ENCODE data around the gene LELP1.

Gene LELP1

DNA sequence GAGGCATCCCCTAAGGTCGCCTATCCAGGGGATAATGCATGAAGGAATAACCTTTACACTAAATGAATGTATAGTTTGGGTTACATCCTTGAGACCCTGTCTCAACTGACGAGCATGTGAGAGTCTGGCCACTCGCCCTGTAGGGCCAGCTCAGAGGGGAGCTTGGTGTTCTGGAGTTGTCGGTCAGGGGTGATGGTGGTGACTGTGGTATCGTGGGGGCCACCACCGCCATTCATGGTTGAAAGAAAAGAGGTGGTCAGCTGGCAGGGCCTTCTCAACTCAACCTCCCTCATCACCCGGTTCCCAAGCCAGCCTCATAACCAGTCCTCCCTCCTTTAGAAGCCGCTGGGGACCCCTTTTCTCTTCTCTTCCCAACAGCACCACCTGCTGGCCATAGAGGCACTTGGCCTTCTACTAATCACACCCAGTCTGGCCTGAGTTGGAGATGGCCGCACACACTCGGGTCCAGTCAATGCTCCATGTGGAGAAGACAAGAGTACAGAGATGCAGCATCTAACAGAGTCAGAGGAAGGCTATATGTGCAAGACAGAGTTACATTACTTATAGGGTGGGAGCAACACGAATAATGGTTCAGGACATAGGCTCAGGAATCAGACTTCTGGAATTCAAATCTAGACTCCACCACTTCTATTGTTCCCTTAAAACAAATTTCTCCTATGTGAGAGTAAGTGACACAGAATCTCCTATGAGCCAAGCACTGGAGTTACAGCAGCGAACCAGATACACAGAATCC lies 26.0 kb downstream of the LELP1 start:
- DNase-seq, result peak; percentile 53 to 54

DNA sequence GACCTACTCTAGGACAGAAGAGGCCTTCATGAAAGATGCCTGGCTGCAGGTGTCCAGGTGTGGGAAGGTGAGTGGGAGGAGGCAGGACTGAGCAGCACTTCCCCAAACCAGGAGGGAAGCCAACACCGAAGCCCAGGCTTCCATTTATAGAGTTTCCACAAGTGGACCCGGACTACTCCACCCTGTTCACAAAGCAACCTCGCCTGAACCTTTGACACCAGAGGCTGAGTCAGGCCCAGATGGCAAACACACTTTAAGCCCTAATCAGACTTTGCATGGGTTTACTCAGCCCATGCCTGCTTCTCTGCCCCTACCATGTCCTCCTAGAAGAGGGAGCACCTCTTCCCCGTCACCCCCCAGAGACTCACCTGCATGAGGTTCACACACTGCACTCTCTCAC lies 28.1 kb downstream of the LELP1 start:
- no peak for DNase-seq

DNA sequence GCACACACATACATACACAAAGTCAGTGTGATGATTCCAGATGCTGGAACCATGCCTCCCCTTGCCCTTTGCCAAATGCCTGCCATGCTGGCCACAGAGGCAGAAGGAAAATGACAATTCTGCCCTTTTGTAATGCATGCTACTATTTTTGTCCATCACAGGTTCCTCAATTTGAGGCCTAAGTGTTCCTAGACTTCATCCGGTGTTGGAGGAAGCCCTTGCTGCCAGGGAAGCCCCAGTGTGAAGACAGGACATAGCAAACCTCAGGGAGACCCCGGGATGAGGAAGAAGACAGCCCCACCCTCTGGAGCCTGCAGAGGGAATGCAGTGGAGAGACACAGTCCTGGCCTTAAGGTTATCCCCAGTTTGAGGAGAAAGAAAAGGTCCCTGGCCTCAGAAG lies 28.6 kb downstream of the LELP1 start:
- no peak for DNase-seq

DNA sequence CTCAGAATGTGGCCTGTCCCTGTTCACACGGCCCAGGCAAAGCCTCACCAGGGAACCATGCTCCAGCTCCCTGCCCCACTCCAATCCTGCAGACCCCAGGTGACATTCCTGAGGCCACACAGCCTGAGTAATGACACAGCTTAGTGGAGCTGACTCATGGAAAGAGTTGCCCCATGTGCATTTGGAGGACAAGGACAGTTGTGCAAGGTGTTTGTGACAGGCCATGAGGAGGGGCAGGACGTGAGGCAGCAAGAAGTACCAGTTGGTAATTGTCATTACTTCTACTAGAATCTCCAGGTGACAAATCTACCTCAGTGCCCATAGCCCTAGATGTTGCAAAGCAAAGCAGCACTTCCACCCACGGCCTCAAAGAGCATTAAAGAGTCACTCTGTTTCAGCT lies 29.3 kb downstream of the LELP1 start:
- DNase-seq, result no peak

DNA sequence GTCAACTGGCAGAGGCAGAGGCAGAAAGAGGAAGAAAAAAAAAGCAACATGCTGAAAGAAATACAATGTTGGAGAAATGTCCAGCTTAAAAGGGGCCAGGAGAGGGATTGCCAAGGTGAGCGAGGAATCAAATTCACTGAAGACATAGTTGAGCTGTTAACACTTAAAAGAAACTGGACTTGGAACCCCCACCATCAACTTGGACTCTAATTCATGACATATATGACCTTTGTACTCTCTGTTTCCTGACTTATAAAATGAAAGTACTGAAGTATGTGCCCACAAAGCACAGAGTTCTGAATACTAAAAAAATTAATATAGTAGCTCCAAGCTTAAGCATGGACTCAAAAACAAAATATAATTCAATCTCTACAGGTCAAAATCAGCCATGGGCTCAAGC lies 30.2 kb downstream of the LELP1 start:
- no peak for DNase-seq

DNA sequence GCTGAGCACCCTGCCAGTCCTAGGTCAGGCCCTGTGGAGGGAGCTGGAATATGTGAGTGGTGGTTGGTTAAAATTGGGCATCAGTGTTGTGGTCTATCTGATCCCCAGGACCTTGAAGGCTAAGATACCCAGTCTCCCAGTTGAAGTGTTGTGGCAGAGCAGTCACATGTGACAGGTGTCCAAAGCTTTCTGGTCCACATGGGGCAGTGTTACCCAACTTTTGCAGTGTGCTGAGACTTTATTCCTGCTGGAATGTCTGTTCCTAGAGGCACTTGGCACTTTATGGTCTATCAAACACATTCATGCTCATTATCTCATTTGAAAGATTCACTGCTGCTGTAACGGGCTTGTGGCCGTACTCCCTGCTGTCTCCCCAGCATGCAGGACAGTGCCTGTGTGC lies 35.3 kb downstream of the LELP1 start:
- no peak for DNase-seq

DNA sequence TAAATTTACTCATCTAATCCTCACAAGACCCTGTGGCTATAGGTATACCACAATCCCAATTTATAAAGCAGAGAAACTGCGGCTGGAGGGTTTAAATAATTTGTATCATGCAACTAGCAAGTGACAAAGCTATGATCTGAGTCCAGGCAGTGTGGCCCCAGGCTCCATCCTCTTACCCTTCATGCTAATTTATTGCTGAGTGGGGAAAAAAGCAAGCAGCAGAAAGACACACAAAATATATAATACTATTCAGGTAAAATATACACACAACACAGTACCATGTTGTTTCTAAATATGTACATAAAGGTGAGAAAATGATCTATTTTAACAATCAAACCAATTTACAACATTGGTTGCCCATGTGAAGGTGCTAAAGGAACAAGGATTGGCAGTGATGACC lies 38.9 kb downstream of the LELP1 start:
- DNase-seq, result no peak

DNA sequence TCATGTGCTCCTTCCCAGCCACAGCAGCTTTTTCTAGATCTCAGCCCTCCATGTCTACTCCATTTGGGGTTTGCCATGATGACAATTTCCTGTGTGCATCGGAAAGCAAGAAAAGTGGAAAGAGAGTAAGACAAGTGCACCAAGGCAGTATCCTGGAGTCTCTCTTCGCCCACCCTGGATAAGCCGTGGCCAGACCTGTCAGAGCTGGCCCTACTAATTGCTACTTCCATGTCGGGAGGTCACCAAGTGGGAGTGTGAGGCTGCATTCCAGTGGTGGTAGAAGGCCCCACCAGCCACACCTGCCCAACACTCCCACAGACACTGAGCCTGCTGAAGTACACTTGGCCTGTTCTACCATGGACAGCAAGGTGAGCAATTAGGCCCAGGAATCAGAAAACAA lies 42.2 kb downstream of the LELP1 start:
- no peak for DNase-seq

DNA sequence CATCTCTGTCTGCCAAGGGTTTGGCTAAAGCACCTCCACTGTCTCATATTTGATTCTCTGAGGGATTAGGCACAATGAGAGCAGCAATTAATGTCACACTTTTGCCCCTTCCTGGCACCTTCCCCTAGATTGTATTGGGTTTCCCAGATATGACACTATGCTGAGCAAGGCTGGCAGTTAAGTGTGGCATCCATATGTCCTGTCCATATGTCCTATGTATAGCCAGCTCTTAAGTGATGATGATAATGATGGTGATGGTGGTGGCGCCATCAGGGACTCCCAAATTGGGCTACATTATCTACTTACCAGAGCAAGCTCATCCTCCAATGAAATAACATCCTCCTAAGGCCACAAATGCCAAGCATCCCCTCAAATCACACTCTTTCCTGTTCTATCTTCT lies 42.8 kb downstream of the LELP1 start:
- DNase-seq, result no peak

DNA sequence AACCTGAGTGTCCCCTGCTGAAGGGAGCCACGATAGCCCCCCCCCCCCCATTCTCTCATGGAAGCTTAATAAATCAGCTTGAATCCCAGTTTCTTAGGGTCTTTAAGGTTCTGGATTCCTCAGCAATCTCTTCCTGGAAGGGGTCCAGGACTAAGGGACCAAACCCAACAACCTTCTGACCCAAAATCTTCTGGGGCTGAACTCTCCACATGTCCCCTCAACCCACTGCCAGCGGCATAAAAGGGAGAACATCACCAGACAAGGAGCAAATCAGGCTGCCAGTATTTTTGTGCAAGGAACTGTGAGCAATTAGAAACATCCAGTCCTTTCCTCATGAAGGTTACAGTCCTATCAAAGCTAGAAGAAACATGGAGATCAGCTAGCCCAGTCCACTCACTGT lies 43.6 kb downstream of the LELP1 start:
- no peak for DNase-seq

DNA sequence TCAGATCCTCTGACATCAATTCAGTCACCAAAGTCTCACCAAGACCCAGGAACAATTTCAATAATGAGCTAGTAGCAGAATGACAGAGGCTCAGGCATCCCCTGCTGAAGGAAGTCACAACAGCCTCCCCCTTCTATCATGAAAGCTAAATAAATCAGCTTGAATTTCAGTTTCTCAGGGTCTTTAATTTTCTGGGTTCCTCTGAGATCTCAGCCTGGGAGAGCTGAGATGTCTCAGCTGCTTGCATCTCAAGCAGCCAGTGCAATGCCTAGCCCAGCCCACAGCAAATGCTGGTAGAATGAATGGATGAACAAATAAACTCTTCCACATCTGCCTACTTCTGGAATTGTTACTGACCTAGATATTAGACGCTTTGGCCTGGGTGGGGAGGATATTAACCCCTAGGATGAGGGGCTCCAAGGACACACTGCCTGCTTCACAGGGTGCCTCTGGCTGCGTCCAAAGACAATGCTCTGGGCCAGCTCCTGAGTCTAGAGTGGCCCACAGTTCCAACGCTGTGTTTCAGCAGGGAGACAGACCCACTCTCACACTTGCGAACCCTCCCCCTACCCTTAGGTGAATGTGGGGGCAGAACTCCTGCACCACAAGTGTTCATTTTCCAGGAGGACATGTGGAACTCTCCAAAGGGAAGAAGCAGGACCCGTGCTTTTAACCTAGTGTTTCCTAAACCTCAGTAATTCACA lies 45.1 kb downstream of the LELP1 start:
- no peak for DNase-seq

DNA sequence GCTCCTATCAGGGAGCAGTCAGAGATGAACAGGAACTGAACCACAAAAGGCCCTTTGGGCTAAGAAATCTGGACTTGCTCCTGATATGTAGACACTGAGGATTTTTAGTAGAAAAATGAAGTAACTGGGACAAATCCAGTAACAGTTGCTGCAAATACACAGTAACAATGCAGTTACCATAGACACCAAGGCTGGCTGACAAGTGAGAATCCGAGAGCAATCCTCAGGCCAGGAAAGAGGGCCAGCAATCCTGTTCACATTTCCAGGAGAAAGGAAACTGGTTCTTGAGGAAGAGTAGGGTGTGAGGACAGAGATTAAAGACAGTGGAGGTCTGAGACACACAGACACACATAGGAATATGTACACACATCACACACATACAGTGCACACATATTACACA lies 46.9 kb downstream of the LELP1 start:
- no peak for DNase-seq

DNA sequence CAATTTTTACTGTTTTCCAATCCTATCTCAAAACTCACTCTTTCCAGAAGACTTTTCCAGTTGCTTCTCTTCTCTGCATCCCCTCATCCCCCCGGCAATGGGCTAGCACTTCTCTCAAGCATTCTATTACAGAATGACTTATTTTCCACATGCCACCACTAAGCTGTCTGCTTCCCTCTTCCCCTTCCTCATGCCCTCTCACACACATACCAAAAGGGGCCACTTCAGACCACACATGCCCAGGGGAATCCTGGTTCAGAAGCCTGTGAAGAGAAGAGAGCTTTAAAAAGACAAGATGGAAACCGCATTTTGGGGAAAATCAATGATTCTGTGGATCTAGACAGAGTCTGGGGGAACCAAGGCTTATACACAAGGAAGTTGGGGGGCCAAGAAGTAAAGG lies 47.9 kb downstream of the LELP1 start:
- DNase-seq, result no peak

DNA sequence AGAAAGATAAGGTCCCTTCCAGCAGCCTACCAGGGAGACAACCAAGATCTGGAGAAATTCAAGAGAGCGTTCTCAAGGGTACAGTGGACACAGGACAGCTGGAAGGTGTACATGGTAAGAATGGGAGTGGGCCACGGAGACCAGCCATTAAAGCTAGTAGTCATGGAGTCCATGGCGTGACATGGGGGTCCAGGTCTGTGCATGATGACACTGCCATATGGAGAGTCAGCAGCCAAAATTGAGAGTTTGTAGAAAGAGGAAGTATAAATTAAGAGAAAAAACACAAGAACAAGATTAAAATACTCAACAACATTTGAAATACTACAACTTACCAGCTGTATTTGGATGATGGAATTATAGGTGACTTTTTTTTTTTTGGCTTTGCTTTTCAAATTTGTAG lies 48.3 kb downstream of the LELP1 start:
- DNase-seq, result no peak

DNA sequence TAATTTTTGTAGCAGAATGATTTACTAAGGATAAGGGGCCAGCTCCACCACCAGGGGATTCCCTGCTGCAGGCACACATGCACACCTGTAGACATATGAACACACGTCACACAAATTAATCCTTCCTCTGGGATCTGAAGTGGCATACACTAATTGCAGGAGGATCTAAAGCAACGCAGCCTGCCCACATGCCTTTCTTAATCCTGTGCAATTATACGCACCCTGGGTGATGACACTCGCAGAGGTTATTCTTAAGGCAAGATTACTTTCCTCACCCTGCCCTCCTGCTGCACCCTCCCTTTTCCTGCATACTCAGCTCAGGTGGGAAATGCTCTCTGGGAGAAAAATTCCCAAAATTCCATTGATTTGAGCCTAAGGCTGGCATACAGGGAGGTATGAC lies 48.8 kb downstream of the LELP1 start:
- DNase-seq, result no peak

DNA sequence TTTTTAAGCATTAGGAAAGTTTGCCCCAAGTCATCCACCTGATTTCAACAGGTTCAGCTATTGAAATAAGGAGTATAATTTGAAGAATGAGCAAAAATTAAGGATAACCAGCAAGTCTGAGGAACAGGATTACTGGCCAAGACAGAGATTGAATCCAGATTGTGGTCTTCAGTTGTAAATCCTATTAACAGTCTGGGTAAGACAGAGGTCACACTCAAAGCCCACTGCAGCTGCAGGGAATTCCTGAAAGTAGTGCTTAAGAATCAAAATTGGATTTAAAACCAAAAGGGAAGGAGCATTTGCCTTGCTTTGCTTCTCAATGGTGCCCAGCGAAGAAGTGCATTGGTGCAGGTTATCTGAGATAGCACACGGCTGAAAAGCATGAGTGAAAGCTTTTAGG lies 49.8 kb downstream of the LELP1 start:
- DNase-seq, result no peak

DNA sequence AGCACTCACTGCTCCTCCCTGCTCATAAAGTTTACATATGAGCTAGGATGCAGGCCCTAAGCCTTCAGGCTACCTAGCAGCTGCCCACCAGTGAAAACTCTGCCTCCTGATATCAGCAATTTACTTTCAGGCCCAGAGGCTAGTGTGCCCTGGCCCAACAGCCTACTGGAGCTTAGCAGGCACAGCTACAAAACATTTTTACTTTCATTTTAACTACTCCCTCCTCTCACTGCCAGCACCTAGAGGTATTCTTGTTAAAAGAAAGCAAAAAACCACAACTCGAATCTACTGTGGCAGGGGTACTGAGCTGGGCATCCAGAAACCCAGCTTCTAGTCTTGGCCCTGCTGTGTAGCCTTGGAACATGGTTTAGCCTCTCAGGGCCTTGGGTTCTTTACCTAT lies 50.5 kb downstream of the LELP1 start:
- no peak for DNase-seq

Data from activated T-cell treated with anti-CD3 and anti-CD28 coated beads, Interleukin-2, amount 50 U/mL, for 48 hours (primary cell).